NCI-H187 treated with DMSO at 0.1 percent for 48 hours (cell line): Measurements from ENCODE around the gene GSS.

ENCODE experiments used
- DNase-seq: peaks from one replicate; lab custom pipeline; 2025; lab: John Stamatoyannopoulos, UW

Gene GSS

GRCh38 chr20:34946661-34947060, 8.9 kb downstream of the GSS start:
- DNase-seq, result no peak

DNA sequence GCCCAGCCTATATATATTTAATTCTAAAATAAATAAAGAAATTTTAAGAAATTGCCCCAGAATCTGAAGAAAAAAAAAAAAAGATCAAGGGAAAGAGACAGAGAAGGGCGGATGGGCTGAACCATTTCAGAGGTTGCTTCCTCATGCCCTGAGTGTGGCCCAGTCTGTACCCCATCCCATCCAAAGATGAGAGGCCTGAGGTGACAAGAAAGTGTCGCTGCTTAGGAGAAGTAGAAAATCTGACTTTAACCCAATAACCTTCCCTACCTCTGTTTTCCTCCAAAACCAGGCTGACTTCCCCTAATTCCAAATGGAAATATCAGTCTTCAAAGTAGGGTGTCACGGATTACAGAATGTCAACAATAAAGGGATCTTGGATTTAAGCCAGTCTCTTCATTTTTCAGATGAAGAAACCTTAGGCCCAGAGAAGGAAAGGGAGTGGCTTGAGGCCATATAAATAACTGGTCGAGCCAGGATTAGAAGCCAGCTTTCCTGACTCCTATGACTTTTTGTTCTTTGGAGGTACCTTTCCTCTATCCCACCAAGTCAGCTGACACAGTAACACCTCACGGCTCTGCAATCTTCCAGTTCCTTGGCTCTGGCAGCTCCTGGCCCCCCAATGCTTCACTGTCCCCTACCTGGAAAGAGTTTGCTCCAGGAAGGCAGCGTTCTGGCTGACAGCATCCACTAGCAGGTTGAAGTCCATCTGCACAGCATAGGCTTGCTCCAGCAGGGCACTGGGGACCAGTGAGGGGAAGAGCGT, 10.1 kb downstream of the GSS start:
- DNase-seq, result no peak

DNA sequence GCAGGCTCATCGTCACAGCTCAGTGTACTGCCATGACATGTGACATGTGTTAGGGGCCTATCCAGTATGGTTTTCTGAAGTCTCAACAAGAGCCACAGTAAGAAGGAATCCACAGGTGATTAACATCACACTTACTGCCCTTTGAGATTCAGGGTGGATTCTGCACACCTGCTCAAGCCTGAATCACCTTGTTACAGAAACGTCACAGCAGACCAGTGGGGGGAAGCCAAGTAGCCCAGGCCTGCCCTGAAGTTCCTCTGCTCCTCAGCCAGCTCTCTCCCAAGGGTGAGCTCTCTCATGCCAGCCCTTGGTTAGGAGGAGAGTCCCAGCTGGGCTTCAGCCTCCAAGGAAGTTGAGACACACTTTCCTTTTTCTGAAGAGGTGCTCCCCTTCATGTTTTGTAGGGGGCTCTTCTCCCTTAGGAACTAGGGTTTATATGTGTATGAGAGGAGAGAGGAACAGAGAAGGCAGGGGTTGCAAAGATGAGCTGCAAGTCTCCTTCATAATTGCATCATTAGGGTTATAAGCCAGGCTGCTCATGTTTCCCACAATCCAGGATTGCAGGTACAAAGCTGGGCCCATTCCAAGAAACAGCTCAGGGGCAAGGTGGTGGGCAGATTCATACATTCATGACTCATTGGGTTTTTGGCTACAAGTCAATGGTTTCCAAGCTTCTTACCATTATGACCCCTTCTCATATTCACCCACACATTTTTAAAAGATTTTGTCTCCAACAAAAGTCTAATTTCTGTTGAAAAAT, 11.6 kb downstream of the GSS start:
- DNase-seq, result no peak

GRCh38 chr20:34942301-34942700, 13.3 kb downstream of the GSS start:
- DNase-seq, result no peak

DNA sequence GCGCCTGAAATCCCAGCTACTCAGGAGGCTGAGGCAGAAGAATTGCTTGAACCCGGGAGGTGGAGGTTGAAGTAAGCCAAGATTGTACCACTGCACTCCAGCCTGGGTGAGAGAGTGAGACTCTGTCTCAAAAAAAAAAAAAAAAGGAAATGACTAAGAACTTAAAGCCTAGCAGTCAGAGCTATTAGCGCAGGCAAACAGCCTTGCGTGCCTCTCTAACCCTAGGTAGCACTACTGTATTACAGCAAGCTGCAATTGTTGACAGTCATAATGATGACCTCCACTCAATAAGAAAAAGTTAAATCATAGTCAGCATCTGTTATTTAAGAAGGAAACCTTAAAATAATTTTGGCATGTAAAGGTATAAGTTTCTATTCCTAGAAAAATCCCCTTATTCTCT, 14.4 kb downstream of the GSS start:
- DNase-seq, result no peak

GRCh38 chr20:34940081-34940481, 15.5 kb downstream of the GSS start:
- no peak for DNase-seq

- DNase-seq, result no peak
Observed at GRCh38 chr20:34938466-34939163, 17.0 kb downstream of the GSS start.

DNA sequence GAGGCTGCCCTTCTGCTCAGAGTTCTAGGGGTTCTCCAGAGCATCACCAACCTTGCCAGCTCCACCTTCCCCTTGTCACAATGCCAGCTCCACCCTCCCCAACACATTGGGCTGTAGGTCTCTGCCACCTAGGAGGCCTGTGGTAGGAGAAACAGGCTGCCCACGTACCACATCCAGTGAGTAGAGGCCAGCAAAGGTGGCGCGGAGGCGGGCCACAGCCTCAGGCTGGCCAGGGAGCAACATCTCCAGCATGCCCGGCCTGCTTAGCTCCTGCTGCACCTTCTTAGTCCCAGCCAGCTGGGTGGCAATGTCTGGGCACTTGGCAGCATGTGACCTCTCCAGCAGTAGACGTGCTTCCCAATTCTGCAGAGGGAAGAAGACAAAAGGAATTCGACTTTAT, 23.8 kb downstream of the GSS start:
- no peak for DNase-seq

- DNase-seq, result no peak
Observed at GRCh38 chr20:34928411-34928810, 27.2 kb downstream of the GSS start.

- DNase-seq, result no peak
Observed at GRCh38 chr20:34927736-34928135, 27.9 kb downstream of the GSS start.

DNA sequence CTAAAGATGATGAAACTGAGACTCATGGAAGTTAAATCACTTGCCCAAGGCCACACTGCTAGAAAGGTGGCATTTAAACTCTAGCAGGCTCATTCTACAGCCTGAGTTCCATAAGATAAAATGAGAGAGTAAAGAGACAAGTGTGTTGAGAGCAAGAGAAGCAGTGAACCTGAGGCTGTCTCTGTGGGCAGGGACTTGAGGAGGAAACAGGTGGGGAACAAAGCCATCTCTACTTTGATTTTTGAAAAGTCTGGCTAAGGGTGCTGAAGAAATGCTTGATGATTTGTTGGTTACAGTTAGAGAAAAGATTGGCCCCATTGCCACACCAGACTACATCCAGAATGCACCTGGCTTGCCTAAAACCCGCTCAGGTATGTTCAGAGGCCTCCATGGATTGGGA, 29.0 kb downstream of the GSS start:
- no peak for DNase-seq

DNA sequence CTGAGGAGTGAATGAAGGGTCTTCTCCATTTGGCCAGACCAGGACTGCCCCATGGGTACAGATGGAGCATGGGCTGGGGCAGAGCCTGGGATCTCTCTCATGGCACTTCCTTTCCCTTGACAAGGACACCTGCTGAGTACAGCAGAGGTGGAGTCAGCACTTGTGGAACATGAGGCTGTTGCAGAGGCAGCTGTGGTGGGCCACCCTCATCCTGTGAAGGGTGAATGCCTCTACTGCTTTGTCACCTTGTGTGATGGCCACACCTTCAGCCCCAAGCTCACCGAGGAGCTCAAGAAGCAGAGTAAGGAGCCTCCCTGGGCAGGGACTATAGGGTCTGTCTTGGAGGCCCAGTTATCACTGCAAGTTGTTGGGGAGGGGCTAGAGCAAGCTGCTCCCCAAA, 29.6 kb downstream of the GSS start:
- no peak for DNase-seq

DNA sequence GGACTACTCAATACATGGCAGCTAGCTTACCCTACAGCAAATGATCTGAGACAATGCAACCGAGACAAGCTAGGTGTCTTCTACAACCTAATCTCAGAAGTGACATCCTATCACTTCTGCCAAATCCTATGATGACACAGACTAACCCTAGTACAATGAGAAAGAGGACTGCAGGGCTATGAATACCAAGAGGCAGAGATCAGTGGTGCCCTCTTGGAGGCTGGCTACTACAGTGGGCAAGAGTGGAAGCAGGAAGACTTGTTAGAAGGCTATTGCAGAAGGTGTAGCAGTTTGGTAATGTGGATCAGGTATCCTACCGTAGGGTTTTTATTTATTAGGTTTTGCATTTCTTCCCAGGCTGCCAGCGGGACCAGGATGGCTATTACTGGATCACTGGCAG, 30.3 kb downstream of the GSS start:
- DNase-seq, result no peak

- DNase-seq, result no peak
Observed at GRCh38 chr20:34923414-34923813, 32.2 kb downstream of the GSS start.

GRCh38 chr20:34922654-34923381, 32.8 kb downstream of the GSS start:
- DNase-seq, result no peak

DNA sequence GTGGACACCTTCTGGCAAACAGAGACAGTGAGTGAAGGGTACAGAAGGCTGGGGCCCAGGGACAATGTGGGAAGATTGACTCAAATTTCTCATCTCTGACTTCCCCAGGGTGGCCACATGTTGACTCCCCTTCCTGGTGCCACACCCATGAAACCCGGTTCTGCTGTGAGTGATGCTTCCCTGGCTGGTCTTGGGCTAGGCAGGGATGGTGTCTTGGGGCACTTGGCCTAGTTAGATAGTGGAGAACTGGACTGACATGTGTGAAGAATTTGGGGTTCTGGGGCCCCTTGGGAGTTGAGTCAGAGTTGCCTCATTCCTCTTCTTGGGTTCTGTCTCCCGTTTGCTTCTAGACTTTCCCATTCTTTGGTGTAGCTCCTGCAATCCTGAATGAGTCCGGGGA, 34.2 kb downstream of the GSS start:
- DNase-seq, result no peak

DNA sequence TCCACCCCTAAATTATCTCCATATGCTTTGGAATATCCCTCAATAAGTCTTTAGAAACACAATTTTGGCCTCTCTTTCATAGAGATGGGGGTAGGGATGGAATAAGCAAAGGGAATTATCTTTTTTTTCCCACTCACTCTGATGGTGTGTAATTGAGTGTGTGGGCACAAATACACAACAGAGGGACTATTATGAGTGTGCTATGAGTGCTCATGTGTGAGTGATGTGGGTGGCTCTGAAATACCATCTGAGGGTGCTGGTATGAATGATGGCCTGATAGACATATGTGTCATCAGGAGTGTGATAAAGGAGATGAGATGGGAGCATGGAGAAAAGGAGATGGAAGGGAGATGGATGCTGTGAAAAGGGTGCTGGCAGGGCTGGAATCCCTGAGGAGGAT, 35.6 kb downstream of the GSS start:
- no peak for DNase-seq

DNA sequence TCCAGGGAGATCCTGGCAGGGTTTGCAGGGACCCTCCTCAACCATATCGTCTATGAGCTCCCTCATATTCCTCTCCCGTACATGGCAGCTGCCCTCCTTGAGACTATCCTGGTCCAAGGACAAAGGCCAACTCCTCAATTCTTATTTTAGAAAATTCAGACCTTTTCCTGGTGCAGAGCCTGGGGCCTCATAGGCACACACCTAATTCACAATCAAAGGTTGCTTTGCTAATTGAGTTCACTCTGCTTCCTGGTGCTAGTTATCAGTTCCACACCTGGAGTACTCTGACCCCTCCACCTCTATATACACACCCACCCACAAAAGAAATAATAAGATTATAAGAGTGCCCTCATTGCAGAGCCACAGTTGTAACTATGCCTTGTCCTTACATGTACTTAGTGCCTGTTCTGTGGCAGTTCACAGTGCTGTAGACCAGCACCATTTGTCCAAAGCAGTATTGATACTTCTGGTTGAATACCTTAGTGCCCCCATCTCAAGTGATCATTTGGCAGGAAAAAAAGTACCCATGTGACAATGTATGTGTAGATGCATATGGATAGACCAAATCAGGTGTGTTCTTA, 38.7 kb downstream of the GSS start:
- DNase-seq, result no peak

- no peak for DNase-seq
Observed at GRCh38 chr20:34915749-34916455, 39.7 kb downstream of the GSS start.

GRCh38 chr20:34915131-34915530, 40.5 kb downstream of the GSS start:
- no peak for DNase-seq
